NCI-H69 (cell line): ENCODE results near the gene LEO1.

ENCODE experiments used
- DNase-seq: peaks from one replicate; lab custom pipeline; 2025; lab: John Stamatoyannopoulos, UW

The LEO1 gene

DNA sequence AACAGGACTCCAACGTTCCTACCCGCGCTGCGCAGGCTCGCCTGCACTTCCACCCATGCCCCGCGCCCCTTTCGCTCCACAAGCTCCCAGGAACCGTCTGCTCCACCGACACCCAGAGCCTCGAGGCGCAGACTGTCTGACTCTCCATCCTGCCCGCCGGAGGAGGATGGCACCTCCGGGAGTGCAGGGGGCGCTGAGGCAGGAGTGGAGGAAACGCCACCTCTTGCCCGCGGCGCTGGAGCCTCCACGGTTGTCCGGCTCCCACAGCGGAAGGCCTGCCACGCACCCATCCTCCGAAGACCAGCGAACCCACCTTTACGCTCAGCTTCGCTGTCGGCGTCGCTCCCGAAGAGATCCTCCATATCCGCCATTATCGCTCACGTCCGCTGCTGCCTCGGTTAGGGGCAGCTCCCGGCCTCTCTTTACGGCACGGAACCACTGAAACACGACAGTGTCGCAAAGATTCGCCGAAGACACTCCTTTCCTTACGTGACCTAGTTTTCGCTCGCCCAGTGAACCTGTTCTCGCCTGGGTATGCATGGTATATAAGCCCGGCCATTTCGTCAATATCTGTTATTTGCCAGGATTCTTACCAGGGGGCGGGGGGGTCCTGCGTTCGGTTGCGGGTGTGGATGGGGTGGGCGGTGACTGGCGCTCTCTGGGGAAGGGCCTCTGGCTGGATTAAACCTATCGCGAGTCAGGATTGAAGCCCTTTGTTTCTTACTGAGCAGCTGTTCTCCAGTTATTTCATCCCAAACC is at the start of gene LEO1:
Gene LEO1 (minus strand): TSS at position 404 of the 759 bp plus-strand sequence. CDS start 33 bp downstream, at position 371.
- peak; percentile 100 for DNase-seq

DNA sequence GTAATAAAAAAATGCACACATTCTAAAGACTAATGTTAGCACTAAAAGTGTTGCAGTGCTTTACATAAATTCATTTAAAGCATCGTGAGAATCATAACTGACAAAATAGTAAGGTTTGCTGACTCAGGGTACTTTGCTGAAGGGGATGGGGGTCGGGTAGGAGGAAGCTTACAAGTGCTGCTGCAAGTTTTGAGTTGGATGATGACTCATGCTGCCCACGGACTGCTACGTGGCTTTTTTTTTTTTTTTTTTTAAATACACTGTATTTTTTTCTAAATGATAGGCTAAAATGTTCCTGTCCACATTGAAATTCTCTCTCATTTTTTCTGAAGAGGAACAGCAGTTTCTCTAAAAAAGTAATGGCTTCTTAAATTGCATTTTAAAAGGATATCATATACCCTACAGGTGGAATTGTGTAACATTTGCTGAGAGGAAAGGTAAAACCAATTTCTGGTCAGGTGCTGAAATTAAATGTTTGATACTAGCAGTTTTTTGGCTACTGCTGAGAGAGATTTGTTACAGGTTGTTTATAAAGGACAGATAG is 49.6 kb upstream of the LEO1 start:
- peak; percentile 56 for DNase-seq

DNA sequence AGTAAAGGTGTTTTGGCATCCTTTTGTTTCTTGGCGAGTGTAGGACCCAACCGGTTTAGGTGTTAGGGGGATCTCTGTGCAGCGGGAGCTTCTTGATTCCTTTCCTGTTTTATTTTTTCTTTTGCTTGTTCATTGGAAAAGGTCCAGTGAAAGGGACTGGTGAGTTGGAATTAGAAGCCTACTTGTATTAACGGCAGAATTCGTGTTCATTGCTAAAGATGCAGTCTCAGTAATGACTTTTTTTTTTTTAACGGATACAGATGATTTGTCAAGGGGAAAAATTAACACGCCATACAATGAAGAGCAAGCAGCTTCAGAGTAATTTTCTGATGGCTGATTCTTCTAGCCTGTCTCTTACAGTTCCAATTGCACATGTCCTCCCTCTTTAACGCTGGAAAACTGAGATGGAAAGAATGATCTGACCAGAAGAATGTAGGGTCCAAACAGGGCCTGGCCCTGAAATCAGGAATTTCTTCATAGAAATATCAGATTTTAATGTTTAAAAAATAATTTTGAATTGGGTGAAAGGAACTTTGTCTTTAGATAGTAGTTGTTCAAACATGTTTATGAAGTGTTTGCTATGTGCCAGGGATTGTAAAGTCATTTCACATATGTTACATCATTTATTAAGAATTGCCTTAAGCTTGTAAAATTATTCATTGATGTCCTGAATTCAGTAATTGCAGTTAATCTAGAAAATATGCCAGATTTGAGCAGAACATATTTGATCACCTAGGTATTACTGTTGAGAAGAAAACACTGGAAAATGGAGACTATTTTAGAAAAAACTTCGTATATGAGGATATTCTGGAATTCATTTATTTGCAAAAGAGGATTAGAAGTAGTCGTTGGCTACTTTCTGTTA is 48.9 kb upstream of the LEO1 start:
- DNase-seq, result peak; percentile 71

DNA sequence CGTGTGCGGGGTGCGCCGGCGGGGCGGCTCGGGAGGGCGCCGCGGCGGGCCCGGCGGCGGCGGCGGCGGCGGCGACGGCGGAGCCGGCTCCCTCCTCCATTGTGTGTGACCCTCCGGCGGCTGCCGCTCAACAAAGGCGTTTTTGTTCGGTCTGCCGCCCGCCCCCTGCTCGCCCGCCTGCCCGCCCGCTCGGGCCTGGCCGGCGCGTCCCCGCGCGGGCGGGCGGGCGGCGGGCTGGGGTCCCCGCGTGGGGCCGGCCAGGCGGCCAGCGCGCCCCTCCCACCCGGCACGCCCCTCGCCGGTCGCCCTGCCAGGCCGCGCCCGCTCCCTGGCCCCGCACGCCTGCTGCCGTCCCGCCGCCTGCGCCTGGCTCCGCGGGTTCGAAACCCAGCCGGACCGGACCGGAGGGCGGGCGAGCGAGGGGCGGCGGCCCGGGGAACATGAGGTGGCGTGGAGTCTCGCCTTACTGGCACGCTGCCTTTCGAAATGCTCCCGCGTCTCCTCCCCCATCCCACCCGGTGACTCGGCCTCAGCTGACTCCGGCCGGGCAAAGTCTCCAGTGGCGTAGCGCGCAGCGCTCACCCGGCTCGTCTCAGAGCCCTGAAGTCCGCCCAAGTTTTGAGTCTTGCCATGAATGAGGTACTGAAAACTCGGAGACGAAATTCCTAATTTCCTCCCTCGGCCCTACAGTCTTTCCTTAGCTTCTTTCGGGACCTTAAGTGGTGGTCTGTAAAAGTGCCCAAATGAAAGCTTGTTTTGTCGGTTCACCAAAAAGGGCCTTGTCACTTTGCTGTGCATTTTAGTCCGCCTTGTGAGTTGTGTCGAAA is 48.0 kb upstream of the LEO1 start:
- DNase-seq, result peak; percentile 92

DNA sequence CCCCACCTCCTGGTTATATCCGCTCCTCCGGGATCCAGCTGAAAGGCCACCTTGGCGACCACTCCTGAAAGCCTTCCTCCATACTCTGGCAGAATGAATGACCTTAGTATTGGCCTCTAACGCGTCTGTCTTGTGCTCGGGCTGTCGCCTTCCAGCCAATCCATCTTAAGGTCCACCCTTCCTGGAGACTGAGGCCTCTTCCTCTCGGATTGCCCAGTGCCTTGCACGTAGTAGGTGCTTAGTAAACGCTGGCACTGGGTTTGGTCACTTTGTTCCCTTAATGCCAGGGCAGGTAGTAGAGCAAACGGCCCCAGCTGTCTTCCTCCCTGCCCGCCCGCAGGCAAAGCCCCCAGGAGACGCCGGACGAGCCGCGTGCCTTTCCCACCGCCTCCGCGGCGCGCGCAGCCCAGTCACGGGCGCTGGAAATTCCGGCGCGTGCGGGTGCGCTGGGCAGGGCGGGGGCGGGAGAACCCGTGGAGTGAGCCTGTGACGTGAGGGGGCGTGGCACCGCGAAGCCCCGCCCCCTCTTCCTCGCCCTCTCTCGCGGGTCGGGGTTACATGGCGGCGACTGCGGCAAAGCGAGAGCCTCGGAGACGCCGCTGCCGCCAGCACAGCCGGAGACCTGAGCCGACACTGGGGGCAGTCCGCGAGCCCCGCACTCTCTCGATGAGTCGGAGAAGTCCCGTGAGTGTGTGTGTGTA is 47.3 kb upstream of the LEO1 start, which contains the start of gene MAPK6:
Gene MAPK6 (plus strand): TSS at position 527 of the 701 bp plus-strand sequence. CDS start 27,242 bp downstream, outside the sequence.
- peak; percentile 95 for DNase-seq

DNA sequence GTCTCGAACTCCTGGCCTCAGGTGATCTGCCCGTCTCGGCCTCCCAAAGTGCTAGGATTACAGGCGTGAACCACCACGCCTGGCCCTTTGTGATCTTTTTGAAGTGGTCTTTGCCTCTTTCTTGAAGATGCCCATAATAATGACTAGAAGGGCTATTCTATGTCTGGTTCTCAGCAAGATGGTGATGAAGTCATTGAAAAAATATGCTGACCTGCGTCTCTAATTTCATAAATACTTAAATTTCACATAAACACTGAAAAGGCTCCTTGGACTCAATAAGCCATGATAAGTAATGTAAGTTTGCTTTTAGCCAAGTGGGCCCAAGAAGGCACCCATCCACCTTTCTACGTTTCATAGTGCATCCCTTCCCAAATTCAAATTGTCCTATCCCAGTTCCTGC is 46.7 kb upstream of the LEO1 start:
- DNase-seq, result no peak

DNA sequence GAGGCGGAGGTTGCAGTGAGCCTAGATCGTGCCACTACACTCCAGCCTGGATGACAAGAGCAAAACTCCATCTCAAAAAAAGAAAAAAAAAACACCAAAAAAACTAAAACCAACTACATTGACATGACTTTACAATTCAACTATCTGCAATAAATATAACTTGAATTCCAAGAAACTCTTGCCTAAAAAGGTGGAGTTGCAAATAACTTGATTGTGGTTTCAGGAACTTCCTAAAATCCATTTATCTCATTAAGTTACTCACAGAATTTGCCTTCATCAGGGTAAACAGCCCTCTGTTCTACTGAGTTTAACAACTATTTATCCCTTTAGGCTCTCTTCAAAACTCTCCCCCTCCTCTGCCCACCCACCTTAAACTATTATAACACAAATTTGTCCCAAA is 44.7 kb upstream of the LEO1 start:
- no peak for DNase-seq

DNA sequence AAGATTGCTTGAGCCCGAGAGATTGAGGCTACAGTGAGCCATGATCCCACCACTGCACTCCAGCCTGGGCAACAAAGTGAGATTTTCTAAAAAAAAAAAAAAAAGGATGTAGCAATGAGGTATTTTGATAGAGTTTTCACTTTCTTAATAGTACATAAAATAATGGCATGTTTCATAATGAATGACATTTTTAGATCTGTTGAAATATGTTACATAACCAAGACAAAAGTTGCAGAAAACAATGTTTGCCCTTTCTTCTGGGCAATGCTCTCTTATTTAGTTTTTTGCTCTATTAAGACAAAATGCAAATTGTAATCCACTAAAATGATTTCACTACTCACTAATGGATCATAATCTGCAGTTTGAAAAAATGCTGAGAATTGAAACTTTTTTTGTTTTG is 43.0 kb upstream of the LEO1 start:
- no peak for DNase-seq

DNA sequence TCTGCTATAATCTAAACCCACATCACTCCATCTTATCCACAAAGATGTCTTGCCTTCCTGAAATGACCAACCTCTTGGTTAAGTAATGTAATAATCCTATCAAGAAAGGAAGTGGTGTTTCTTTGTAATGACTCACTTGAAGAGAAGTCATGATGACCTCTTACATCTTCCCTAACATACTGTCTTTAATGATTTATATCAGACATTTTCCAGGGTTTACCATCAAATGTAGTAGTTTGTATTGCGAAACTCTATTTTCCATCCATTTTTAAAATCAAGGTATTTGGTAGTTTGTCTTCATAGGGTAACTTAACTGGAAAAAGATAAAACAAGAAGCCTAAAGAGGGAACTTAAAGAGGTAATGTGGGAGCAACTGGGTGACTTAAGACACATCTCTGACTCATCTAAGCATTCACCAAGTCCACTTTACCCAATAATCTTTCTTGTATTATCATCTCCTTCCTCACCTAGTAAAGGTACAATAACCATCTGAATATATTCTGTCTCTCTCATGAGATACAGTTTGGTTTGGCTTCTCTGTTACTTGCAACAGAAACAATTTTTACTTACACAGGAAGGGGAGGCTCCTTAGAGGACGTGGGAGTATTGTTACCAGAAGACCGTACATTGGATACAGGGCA is 41.7 kb upstream of the LEO1 start:
- DNase-seq, result no peak

DNA sequence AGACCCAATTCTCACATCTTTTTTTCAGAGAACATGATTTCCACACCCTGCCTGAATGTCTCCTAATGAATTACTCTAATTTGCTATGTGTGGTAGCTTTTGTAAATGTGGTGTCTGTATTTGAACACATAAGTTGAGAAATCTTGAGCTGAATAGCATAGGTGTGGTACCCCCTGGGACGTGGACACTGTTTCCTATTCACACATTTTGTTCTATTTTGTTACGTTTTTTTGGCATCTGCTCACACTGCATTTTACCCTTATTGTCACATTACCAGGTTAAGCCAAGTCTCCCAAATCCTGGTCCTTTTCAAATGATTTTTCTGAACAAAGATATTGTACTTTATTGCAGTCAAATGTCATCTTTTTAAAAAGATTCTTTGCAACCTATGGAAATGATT is 40.6 kb upstream of the LEO1 start:
- peak; percentile 63 for DNase-seq

DNA sequence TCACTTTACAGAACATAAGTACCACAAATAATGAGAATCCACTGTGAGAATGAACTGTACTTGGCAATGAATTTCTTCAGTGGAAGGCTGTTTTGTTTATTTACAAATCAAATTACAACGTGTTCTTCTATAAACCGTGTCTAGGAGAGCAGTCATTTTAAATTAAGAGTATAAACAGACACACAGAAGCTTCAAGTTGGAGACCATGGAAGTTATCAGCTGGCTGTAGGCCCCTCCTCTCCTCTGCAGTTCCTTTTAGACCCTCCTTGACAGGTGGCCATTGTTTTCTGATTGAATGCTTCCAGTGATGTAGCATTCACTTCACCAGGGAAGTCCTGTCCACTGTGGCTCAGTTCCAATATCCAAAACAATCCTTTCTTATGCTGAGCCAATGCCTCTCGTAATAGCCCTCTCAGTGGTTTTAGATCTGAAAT is 40.1 kb upstream of the LEO1 start:
- DNase-seq, result peak; percentile 92

DNA sequence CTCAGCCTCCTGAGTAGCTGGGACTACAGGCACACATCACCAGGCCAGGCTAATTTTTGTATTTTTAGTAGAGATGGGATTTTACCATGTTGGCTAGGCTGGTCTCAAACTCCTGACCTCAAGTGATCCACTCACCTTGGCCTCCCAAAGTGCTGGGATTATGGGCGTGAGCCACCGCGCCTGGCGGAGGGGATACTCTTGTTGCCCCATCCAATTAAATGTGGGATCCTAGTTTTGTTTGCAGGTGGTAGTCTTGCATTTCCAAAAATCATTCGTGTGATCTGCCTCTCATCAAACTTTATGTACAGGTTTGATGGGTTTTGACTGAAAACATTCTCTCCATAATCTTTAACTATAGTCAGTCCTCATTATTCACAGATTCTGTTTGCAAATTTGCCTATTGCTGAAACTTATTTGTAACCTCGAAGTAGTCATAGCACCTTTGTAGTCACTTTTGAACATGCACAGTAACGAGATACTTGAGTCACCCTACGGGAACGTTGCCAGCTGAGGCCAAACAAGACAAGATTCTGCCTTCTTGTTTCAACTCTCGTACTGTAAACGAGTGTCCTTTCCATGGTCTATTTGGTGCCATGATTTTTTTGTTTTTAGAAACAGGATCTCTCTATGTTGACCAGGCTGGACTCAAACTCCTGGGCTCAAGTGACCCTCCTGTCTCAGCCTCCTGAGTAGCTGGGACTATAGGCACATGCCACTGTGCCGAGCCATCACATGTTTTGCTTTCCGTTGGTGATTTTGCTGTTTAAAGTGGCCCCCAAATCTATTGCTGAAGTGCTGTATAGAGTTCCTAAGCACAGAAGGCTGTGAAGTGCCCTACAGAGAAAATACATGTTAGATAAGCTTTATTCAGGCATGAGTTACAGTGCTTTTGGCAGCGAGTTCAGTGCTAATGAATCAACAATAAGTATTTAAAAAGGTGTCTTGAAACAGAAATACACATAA is 39.3 kb upstream of the LEO1 start:
- peak; percentile 17 for DNase-seq

DNA sequence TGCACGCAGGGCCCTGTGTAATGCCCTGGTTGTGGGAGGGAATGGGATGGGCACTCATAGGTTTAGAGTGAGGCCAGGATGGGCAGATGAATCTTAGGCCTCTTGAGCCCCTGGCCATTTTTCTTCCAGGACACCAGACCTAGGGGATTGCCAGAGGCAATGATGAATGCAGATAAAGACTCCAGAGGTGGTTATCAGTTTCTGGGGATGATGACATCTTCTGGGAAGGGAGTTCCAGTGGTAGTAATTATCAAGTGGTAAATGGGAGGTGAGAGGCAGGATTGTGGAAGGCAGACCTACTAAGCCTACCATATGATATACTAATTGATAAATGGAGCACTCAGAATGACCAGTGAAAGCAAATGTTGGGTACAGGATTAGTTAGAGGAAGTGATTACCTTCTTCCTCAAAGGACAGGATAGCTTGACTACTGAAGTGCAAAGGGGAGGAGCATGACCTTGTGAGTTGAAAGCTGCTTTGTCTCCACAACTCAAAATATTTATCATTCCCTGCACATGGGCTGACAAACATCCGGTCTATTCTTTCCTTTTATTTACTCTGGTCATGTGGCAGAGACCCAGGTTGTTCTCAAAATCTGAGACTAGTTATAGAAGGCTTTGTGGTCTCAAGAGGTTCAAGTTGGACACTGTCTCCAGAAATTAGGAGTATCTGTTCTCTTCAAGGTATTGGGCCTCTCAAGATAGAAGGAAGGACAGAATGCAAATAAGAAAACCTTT is 37.3 kb upstream of the LEO1 start:
- DNase-seq, result peak; percentile 77

DNA sequence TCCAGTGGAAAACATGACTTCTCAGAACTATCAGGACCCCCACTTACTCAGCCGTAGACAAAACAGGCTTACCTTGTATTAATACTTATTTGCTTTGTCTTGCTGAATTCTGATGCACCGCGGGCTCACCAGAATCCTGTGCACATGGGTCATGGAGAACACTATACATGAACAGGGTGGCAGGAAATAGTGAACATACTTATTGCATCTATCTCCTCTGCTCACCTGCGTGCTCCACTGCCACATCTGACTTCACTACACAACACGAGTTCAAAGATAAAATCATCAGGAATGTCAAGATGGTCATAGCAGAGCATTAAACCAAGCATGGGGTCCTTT is 36.8 kb upstream of the LEO1 start:
- DNase-seq, result no peak

DNA sequence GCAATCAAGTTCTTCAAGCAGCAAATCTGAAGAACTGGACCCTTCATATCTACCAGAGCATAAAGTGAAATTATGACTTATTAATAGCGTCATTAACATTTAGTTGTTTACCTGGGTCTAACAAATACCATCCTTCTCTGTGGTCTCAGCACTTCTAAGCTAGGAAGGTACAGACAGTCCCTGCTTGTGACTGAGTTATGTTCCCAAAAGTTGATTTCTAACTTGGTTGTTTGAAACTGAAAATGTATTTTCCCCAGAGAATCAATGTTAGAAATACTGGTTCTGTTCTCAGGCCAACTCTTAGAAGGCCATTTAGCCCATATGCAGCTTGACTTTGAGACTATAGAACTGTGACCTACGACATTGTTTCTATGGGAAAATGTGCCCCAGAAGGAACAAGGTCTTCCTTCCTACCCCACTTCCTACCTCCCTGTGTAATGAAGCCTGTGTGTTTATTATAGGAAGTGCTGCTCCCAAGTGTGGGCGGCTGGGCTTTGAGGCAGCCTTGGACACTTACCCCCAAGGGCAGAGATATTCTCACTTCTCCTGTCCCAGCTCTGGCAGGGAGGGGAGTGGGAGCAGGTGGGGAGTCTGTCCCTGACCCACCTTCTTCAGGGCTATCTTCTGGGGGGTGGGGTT is 35.2 kb upstream of the LEO1 start:
- DNase-seq, result no peak

DNA sequence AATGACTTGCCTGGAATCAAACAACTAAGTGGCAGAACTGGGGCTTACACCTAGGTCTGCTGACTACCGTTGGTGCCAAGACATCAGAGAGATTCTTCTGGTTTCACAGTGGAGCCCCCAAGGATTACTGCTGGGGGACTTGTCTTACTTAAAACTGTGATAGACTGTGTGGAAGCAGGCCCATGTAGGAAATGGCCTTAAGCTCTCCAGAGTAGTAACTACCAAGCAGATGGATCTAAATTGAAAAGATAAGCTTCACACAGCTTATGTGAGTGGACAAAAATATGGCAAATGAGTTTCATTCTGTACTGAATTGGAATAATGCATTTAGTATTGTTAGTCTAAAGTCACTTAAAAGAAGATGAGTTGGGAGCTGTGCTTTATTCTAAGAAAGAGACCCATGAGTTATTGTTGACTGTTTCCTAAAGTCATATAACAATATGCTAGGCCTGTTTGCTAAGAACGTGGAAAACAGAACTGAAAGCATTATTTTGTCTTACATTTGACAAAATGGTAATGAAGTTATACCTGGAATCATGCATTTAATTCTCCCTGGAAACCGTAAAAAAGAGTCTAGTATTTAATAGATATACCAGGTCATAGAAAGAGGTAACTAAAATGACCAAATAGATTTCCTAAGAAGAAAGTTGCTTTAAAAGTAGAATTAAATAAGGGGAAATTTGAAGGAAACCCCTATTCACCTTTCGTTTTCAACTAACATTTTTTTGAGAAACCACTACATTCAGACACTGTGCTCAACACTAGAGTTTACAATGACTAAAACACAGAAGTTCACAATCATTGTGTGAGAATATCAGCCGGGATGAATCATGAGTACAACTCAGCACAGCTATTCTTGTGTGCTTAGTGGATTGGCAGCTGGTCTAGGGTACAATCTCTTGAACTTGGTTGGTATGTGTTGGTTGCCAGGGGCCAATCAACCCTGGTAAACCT is 34.4 kb upstream of the LEO1 start:
- no peak for DNase-seq

DNA sequence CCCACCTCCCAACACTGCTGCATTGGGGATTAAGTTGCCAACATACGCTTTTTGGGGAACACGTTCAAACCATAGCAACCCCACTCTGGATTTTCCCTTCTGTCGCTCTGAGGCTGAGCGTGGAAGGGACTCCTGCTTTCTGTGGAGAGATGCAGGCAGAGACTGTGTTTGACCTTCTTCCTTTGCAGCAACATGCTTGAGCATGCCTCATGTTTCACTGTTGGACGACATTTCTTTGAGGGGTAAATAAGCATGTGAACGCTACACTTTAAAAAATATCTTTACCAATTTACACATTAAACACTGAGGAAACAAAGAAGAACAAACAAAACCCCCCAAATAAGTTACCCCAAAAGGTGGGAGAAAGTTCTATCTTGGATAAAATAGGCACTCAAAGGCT is 33.2 kb upstream of the LEO1 start:
- DNase-seq, result no peak
